ENCODE measurements around the gene ACAA1.

ACAA1 gene, protein sequence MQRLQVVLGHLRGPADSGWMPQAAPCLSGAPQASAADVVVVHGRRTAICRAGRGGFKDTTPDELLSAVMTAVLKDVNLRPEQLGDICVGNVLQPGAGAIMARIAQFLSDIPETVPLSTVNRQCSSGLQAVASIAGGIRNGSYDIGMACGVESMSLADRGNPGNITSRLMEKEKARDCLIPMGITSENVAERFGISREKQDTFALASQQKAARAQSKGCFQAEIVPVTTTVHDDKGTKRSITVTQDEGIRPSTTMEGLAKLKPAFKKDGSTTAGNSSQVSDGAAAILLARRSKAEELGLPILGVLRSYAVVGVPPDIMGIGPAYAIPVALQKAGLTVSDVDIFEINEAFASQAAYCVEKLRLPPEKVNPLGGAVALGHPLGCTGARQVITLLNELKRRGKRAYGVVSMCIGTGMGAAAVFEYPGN

DNA sequence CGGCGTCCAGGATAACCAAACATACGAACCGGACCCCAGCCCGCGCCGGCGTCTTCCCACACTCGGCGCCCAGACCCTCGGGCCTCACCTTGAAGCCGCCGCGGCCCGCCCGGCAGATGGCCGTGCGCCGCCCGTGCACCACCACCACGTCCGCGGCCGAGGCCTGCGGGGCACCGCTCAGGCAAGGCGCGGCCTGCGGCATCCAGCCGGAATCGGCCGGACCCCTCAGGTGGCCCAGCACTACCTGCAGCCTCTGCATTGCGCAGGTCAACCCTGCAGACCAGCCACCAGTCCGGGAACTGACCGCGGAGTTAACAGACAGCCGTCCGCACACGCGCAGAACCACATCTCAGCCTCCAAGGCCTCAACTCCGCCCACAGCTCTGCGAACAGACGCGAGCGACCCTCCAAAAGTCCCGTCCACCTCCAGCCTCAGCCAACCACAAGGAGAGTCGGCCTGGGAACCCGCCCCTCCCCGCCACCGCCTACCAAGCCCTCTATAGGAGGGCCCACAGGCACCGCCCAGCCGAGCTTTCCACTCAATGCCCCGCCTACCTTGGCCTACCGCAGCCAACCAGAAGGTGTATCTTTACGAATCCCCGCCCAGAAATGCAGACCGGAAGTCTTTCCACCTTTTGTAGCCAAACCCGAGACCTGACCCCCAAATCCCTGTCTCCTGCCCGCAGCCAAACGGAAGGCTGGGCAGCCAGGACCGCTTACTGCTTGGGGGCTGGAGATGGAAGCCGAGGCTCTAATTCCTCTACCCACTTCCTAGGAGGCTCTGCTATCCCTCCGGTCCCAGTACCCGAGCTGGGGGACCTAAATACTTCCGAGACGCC, at the start of gene ACAA1:
Gene ACAA1 (minus strand): TSS at position 351 of the 838 bp plus-strand sequence. CDS start 92 bp downstream, at position 259.
- no peaks in the 10 kb centered on the region for H3K9me3 ChIP-seq
- H3K27ac ChIP-seq, result peak within 1 kb of the TSS; percentile 88 to 89
- H3K27me3 ChIP-seq, result no peaks in the 10 kb centered on the region
- peak within 1 kb of the TSS; percentile 90 to 97 for H3K4me3 ChIP-seq
- peaks cover 25 to 42% (median 33%) of the 10 kb centered on the region in 3 donors for H3K36me3 ChIP-seq
- intact Hi-C loops (cut with DNase I; ENCODE audit: low total_unique reads), result loop anchor here (10.0 kb wide), 1 partner anchor 102 kb away; the partner anchor contains the start of gene DLEC1
- peak; percentile 100 for DNase-seq
- TF ChIP-seq, protein P1, sequence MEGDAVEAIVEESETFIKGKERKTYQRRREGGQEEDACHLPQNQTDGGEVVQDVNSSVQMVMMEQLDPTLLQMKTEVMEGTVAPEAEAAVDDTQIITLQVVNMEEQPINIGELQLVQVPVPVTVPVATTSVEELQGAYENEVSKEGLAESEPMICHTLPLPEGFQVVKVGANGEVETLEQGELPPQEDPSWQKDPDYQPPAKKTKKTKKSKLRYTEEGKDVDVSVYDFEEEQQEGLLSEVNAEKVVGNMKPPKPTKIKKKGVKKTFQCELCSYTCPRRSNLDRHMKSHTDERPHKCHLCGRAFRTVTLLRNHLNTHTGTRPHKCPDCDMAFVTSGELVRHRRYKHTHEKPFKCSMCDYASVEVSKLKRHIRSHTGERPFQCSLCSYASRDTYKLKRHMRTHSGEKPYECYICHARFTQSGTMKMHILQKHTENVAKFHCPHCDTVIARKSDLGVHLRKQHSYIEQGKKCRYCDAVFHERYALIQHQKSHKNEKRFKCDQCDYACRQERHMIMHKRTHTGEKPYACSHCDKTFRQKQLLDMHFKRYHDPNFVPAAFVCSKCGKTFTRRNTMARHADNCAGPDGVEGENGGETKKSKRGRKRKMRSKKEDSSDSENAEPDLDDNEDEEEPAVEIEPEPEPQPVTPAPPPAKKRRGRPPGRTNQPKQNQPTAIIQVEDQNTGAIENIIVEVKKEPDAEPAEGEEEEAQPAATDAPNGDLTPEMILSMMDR (IDR thresholded peaks at IDR 0.05), result peak in 1 of 2 experiments; percentile 8
- peaks cover 0 to 67% (median 37%) of the 10 kb centered on the region in 4 donors for H3K4me1 ChIP-seq

DNA sequence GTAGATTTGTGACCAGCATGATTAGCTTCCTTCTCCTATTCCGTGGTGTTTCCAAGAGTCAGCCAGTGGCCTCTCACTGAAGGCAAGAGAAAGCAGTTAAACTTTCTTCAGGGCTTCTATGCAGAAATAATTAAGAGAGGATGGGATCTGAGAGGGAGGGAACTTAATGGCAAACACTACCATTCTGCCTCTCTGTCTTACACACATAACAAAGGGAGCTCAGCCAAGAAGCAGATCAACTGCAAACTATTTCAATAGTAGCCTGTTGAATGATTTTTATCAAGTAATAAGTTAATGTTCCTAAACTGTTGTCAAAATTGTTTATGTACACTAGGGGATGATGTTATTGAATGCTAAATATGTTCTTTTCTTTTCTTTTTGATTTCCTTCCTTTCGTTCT, 40.3 kb upstream of the ACAA1 start:
- no peak overlapping the region for H3K27ac ChIP-seq
- no peak for DNase-seq
- H3K9me3 ChIP-seq, result no peaks in the 10 kb centered on the region
- intact Hi-C loops (cut with DNase I; ENCODE audit: low total_unique reads), result no loop called here
- H3K4me3 ChIP-seq, result no peak overlapping the region
- H3K27me3 ChIP-seq, result no peaks in the 10 kb centered on the region
- TF ChIP-seq, protein P1 (IDR thresholded peaks at IDR 0.05), result no peak
- H3K36me3 ChIP-seq, result no peaks in the 10 kb centered on the region
- peaks cover 0 to 26% (median 2%) of the 10 kb centered on the region in 4 donors for H3K4me1 ChIP-seq

DNA sequence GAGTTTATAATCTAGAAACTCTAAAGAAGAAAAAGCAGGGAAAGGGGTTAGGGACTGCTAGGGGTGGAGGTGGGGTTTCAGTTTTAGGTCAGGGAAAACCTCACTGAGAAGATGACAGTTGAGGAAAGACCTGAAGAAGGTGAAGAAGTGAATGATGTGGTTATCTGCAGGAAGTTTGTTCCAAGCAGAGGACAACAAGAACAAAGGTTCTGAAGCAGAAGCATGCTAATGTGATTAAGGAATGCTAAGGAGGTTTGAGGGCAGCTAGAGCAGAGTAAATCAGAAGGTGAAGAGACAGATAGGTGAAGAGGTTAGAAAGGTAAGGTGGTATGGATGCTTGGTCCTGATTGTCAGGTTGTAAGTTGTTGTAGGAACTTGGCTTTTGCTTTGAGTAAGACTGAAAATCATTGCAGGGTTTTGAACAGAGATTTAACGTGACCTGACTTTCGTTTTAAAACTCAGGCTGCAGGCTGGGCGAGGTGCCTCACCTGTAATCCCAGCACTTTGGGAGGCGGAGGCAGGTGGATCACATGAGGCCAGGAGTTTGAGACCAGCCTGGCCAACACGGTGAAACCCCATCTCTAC, 37.0 kb upstream of the ACAA1 start:
- DNase-seq, result no peak
- Histone ChIP-seq H3K27ac (no peak overlapping the region), H3K36me3 (no peaks in the 10 kb centered on the region), H3K27me3 (no peaks in the 10 kb centered on the region), H3K4me3 (no peak overlapping the region), H3K9me3 (no peaks in the 10 kb centered on the region), H3K4me1 (peaks cover 0 to 54% (median 7%) of the 10 kb centered on the region in 4 donors)
- TF ChIP-seq, protein P1 (IDR thresholded peaks at IDR 0.05), result no peak
- intact Hi-C loops (cut with DNase I; ENCODE audit: low total_unique reads), result no loop called here

DNA sequence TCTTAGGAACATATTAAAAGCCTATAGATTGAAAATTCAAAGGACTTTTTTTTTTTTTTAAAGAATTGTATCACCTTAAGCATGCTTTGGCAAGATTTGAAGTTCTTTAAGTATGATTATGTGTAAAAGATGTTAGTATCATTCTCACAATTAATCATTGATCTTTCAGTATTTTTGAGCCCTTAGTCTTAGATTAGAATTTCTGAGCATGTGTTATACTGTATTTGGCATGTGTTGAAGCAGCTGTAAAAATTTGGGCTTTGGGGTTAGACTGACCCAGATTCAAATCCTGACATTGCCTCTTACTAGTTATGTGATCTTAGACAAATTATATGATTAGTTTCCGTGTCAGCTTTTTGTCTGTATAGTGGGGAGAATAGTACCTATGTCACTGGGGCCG, 34.7 kb upstream of the ACAA1 start:
- intact Hi-C loops (cut with DNase I; ENCODE audit: low total_unique reads), result no loop called here
- no peak overlapping the region for H3K27ac ChIP-seq
- H3K4me3 ChIP-seq, result no peak overlapping the region
- H3K9me3 ChIP-seq, result no peaks in the 10 kb centered on the region
- TF ChIP-seq, protein P1 (IDR thresholded peaks at IDR 0.05), result no peak
- H3K27me3 ChIP-seq, result no peaks in the 10 kb centered on the region
- H3K36me3 ChIP-seq, result no peaks in the 10 kb centered on the region
- peaks cover 0 to 77% (median 17%) of the 10 kb centered on the region in 4 donors for H3K4me1 ChIP-seq
- no peak for DNase-seq

DNA sequence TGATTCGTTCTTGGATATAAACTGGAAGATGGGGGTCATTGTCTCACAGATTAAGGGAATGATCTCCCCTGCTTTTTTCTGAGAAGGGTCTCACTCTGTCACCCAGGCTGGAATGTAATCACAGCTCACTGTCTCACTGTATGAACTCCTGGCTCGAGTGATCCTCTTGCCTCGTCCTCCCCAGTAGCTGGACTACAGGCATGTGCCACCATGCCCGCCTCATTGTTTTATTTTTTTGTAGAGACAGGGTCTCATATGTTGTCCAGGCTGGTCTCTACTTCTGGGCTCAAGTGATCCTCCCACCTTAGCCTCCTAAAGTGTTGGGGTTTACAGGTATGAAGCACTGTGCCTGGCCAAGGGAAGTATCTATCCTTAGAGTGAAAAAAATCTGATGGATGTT, 33.8 kb upstream of the ACAA1 start:
- H3K4me3 ChIP-seq, result no peak overlapping the region
- H3K27ac ChIP-seq, result no peak overlapping the region
- intact Hi-C loops (cut with DNase I; ENCODE audit: low total_unique reads), result no loop called here
- no peaks in the 10 kb centered on the region for H3K9me3 ChIP-seq
- no peak for DNase-seq
- no peaks in the 10 kb centered on the region for H3K27me3 ChIP-seq
- TF ChIP-seq, protein P1 (IDR thresholded peaks at IDR 0.05), result no peak
- peaks cover 0 to 83% (median 23%) of the 10 kb centered on the region in 4 donors for H3K4me1 ChIP-seq
- H3K36me3 ChIP-seq, result no peaks in the 10 kb centered on the region

Data from tibial artery (tissue), 4 donors.